Measurements from ENCODE around the gene GPC6. TPM values are rescaled to one million over a fixed set of nuclear protein-coding genes. Genes with fewer than 3 reads are reported as not detected.
A peak's percentile ranks its signal among the peaks of the same experiment; 100 is the strongest.

Gene GPC6
- total RNA-seq, 1 donor from 2014 or later = 63.0 TPM

GRCh38 chr13:93226065-93226622, 463 bp upstream of the GPC6 start:
- peak overlapping the region; percentile 99 for H3K4me3 Mint-ChIP-seq (ENCODE audit: unreplicated experiment)
- H3K27me3 ChIP-seq (ENCODE audit: insufficient read depth, low read length) = no peaks in the 10 kb centered on the region
- H3K27ac Mint-ChIP-seq (ENCODE audit: unreplicated experiment) = peak overlapping the region; percentile 97
- peak; percentile 23 for FAIRE-seq
- DNase-seq (ENCODE audit: low read depth) = no peak
- H3K36me3 Mint-ChIP-seq (ENCODE audit: low read depth, unreplicated experiment) = no peaks in the 10 kb centered on the region
- TF ChIP-seq CTCF (IDR thresholded peaks at IDR 0.05; ENCODE audit: insufficient read depth, low read depth, low read length) (no peak), EZH2 (IDR thresholded peaks at IDR 0.05; ENCODE audit: insufficient read depth, low read length) (no peak)
- no peaks in the 10 kb centered on the region for H3K9me3 Mint-ChIP-seq (ENCODE audit: unreplicated experiment)
- H2AFZ ChIP-seq (ENCODE audit: low read depth, low read length) = peak overlapping the region; percentile 64
- H3K79me2 ChIP-seq (ENCODE audit: insufficient read depth, low read length) = peaks cover 37% of the 10 kb centered on the region
- H4K20me1 ChIP-seq (ENCODE audit: insufficient read depth, low read length) = no peaks in the 10 kb centered on the region
- H3K27ac ChIP-seq (ENCODE audit: low read depth, low read length) = peak overlapping the region; percentile 82
- peaks cover 36% of the 10 kb centered on the region for H3K4me1 ChIP-seq (ENCODE audit: insufficient read depth, low read length)
- peaks cover 35% of the 10 kb centered on the region for H3K4me1 Mint-ChIP-seq (ENCODE audit: low read depth, unreplicated experiment)
- peak overlapping the region; percentile 92 for H3K4me2 ChIP-seq (ENCODE audit: low read length)
- peak overlapping the region; percentile 80 for H3K4me3 ChIP-seq (ENCODE audit: insufficient read depth, low read depth, low read length)
- H3K9ac ChIP-seq (ENCODE audit: low read length) = peak overlapping the region; percentile 93
- no peaks in the 10 kb centered on the region for H3K9me3 ChIP-seq (ENCODE audit: insufficient read depth, low read depth, low read length)
- H3K36me3 ChIP-seq (ENCODE audit: insufficient read depth, low read length) = no peaks in the 10 kb centered on the region
- H3K27me3 Mint-ChIP-seq (ENCODE audit: low read depth, unreplicated experiment) = no peaks in the 10 kb centered on the region

GRCh38 chr13:93227280-93227877, 772 bp downstream of the GPC6 start:
- Histone ChIP-seq H3K4me1 (ENCODE audit: insufficient read depth, low read length) (peaks cover 36% of the 10 kb centered on the region), H2AFZ (ENCODE audit: low read depth, low read length) (peak overlapping the region; percentile 87), H3K4me3 (ENCODE audit: insufficient read depth, low read depth, low read length) (peak overlapping the region; percentile 80), H3K9ac (ENCODE audit: low read length) (peak overlapping the region; percentile 93), H3K4me2 (ENCODE audit: low read length) (peak overlapping the region; percentile 92), H3K27ac (ENCODE audit: low read depth, low read length) (peak overlapping the region; percentile 82), H3K9me3 (ENCODE audit: insufficient read depth, low read depth, low read length) (no peaks in the 10 kb centered on the region), H4K20me1 (ENCODE audit: insufficient read depth, low read length) (no peaks in the 10 kb centered on the region), H3K36me3 (ENCODE audit: insufficient read depth, low read length) (no peaks in the 10 kb centered on the region), H3K79me2 (ENCODE audit: insufficient read depth, low read length) (peaks cover 48% of the 10 kb centered on the region), H3K27me3 (ENCODE audit: insufficient read depth, low read length) (no peaks in the 10 kb centered on the region)
- DNase-seq (ENCODE audit: low read depth) = peak; percentile 47
- Mint-ChIP-seq H3K36me3 (ENCODE audit: low read depth, unreplicated experiment) (no peaks in the 10 kb centered on the region), H3K4me1 (ENCODE audit: low read depth, unreplicated experiment) (peaks cover 46% of the 10 kb centered on the region), H3K27me3 (ENCODE audit: low read depth, unreplicated experiment) (no peaks in the 10 kb centered on the region), H3K27ac (ENCODE audit: unreplicated experiment) (peak overlapping the region; percentile 97), H3K9me3 (ENCODE audit: unreplicated experiment) (no peaks in the 10 kb centered on the region), H3K4me3 (ENCODE audit: unreplicated experiment) (peak overlapping the region; percentile 99)
- TF ChIP-seq EZH2 (IDR thresholded peaks at IDR 0.05; ENCODE audit: insufficient read depth, low read length) = no peak
- no peak for TF ChIP-seq CTCF (IDR thresholded peaks at IDR 0.05; ENCODE audit: insufficient read depth, low read depth, low read length)
- FAIRE-seq = no peak

Measured in astrocyte (in vitro differentiated cells and primary cell).